DOHH2 (cell line): Measurements from ENCODE around the gene MFN1.

ENCODE experiments used
- EZH2phosphoT487 ChIP-seq: fragments of 200-600 bp; sonication (generic); IDR thresholded peaks from 2 replicates; pipeline ENCODE4 v1.6.1; 2017; ENCODE audit warnings: borderline replicate concordance, mild to moderate bottlenecking, antibody characterized with exemption, low read length, moderate library complexity, mixed read lengths
- TF ChIP-seq, protein P1 (sequence below): fragments of 200-600 bp; sonication (generic); IDR thresholded peaks from one replicate; pipeline ENCODE4 v1.5.1; 2014; ENCODE audit warnings: antibody characterized with exemption, mild to moderate bottlenecking, low read depth, low read length; ENCODE audit not compliant: poor library complexity, severe bottlenecking

DNA sequence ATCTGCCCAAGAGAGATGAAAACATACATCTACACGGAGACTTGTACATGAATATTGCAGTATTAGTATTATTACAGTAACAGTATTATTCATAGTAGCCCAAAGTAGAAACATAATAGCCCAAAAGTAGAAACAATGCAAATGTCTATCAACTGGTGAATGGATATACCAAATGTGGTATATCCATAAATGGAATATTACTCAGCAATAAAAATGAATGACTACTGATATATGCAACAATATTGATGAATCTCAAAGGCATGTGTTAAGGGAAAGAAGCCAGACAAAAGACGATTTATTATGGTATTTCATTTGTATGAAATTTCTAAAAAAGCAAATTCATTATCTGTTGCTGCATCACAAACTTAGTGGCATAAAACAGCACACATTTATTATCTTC is 48.2 kb upstream of the MFN1 start:
- TF ChIP-seq, protein P1, sequence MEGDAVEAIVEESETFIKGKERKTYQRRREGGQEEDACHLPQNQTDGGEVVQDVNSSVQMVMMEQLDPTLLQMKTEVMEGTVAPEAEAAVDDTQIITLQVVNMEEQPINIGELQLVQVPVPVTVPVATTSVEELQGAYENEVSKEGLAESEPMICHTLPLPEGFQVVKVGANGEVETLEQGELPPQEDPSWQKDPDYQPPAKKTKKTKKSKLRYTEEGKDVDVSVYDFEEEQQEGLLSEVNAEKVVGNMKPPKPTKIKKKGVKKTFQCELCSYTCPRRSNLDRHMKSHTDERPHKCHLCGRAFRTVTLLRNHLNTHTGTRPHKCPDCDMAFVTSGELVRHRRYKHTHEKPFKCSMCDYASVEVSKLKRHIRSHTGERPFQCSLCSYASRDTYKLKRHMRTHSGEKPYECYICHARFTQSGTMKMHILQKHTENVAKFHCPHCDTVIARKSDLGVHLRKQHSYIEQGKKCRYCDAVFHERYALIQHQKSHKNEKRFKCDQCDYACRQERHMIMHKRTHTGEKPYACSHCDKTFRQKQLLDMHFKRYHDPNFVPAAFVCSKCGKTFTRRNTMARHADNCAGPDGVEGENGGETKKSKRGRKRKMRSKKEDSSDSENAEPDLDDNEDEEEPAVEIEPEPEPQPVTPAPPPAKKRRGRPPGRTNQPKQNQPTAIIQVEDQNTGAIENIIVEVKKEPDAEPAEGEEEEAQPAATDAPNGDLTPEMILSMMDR, result no peak
- TF ChIP-seq EZH2phosphoT487, result no peak
